ENCODE measurements around the gene ANKRD12. TPM values are rescaled to one million over a fixed set of nuclear protein-coding genes. Genes with fewer than 3 reads are reported as not detected.

ANKRD12 gene
- polyA plus RNA-seq, 1 donor (not counting 4 experiments of a cell fraction or from before 2014, with no cell fraction given): 8.0 TPM

GRCh38 chr18:9325716-9326115, 189.1 kb downstream of the ANKRD12 start:
- TF ChIP-seq CTCF (optimal IDR thresholded peaks at IDR 0.05 in 1 of 3, IDR thresholded peaks at IDR 0.05 in 1 of 3, conservative IDR thresholded peaks at IDR 0.05 in 1 of 3; ENCODE audit: extremely low read depth in 1 of 3, insufficient read depth in 2 of 3, low read length in 3 of 3) (no peak), EZH2 (IDR thresholded peaks at IDR 0.05; ENCODE audit: low read length) (no peak)
- no peak overlapping the region for H3K4me2 ChIP-seq (ENCODE audit: control insufficient read depth, extremely low read depth, insufficient read depth, low read depth, low read length)
- no peak for FAIRE-seq
- no peaks in the 10 kb centered on the region for H3K27me3 ChIP-seq (ENCODE audit: control insufficient read depth, extremely low read depth, insufficient read depth, low read length)
- H3K4me1 ChIP-seq (ENCODE audit: control insufficient read depth, extremely low read depth, insufficient read depth, low read length): peaks cover 4% of the 10 kb centered on the region
- dilution Hi-C loops (cut with MboI; ENCODE audit: extremely low pct_ligation_motif_present, low sequenced_read_pairs): no loop called here
- no peak overlapping the region for H3K9ac ChIP-seq (ENCODE audit: control insufficient read depth, extremely low read depth, insufficient read depth, low read length)
- no peak overlapping the region for H3K27ac ChIP-seq (ENCODE audit: control insufficient read depth, insufficient read depth, low read length)
- H3K79me2 ChIP-seq (ENCODE audit: control insufficient read depth, insufficient read depth, low read length): no peaks in the 10 kb centered on the region
- DNase-seq (ENCODE audit: low read depth, low spot score): no peak
- H4K20me1 ChIP-seq (ENCODE audit: control insufficient read depth, extremely low read depth, insufficient read depth, low read length): no peaks in the 10 kb centered on the region
- no peaks in the 10 kb centered on the region for H3K9me3 ChIP-seq (ENCODE audit: control insufficient read depth, low read depth, low read length)
- no peak overlapping the region for H3K4me3 ChIP-seq (ENCODE audit: control insufficient read depth in 2 of 3, extremely low read depth in 1 of 3, insufficient read depth in 2 of 3, low read depth in 1 of 3, low read length in 3 of 3)
- H3K36me3 ChIP-seq (ENCODE audit: control insufficient read depth in 2 of 2, extremely low read depth in 1 of 2, insufficient read depth in 2 of 2, low read length in 2 of 2): no peaks in the 10 kb centered on the region
- H2AFZ ChIP-seq (ENCODE audit: control insufficient read depth, low read length): no peak overlapping the region
- H3K9me1 ChIP-seq (ENCODE audit: control insufficient read depth, extremely low read depth, insufficient read depth, low read length): no peaks in the 10 kb centered on the region

GRCh38 chr18:9328776-9329175, 192.2 kb downstream of the ANKRD12 start:
- Histone ChIP-seq H3K4me1 (ENCODE audit: control insufficient read depth, extremely low read depth, insufficient read depth, low read length) (peaks cover 4% of the 10 kb centered on the region), H3K9ac (ENCODE audit: control insufficient read depth, extremely low read depth, insufficient read depth, low read length) (no peak overlapping the region), H3K79me2 (ENCODE audit: control insufficient read depth, insufficient read depth, low read length) (no peaks in the 10 kb centered on the region), H3K9me1 (ENCODE audit: control insufficient read depth, extremely low read depth, insufficient read depth, low read length) (no peaks in the 10 kb centered on the region), H2AFZ (ENCODE audit: control insufficient read depth, low read length) (no peak overlapping the region), H3K4me2 (ENCODE audit: control insufficient read depth, extremely low read depth, insufficient read depth, low read depth, low read length) (no peak overlapping the region), H3K27ac (ENCODE audit: control insufficient read depth, insufficient read depth, low read length) (no peak overlapping the region), H3K36me3 (ENCODE audit: control insufficient read depth in 2 of 2, extremely low read depth in 1 of 2, insufficient read depth in 2 of 2, low read length in 2 of 2) (no peaks in the 10 kb centered on the region), H4K20me1 (ENCODE audit: control insufficient read depth, extremely low read depth, insufficient read depth, low read length) (no peaks in the 10 kb centered on the region), H3K27me3 (ENCODE audit: control insufficient read depth, extremely low read depth, insufficient read depth, low read length) (no peaks in the 10 kb centered on the region), H3K9me3 (ENCODE audit: control insufficient read depth, low read depth, low read length) (no peaks in the 10 kb centered on the region), H3K4me3 (ENCODE audit: control insufficient read depth in 2 of 3, extremely low read depth in 1 of 3, insufficient read depth in 2 of 3, low read depth in 1 of 3, low read length in 3 of 3) (no peak overlapping the region)
- FAIRE-seq: no peak
- dilution Hi-C loops (cut with MboI; ENCODE audit: extremely low pct_ligation_motif_present, low sequenced_read_pairs): no loop called here
- TF ChIP-seq CTCF (optimal IDR thresholded peaks at IDR 0.05 in 1 of 3, IDR thresholded peaks at IDR 0.05 in 1 of 3, conservative IDR thresholded peaks at IDR 0.05 in 1 of 3; ENCODE audit: extremely low read depth in 1 of 3, insufficient read depth in 2 of 3, low read length in 3 of 3) (no peak), EZH2 (IDR thresholded peaks at IDR 0.05; ENCODE audit: low read length) (no peak)
- no peak for DNase-seq (ENCODE audit: low read depth, low spot score)
